HepG2 (cell line): ENCODE data around the gene GBA2.

Source experiments
- ARNT ChIP-seq: fragments of 450-650 bp; IDR thresholded peaks from 2 replicates; pipeline ENCODE4 v1.6.1; 2017
- BHLHE40 ChIP-seq: IDR thresholded peaks from 2 replicates; pipeline ENCODE4 v1.6.1; 2011; ENCODE audit warnings: low read length, improper control_type of control experiment
- CEBPZ ChIP-seq: IDR thresholded peaks from 2 replicates; pipeline ENCODE4 v1.6.1; 2012; ENCODE audit warnings: low read length, improper control_type of control experiment
- CTCF ChIP-seq: sonication (generic); formaldehyde crosslinking; IDR thresholded peaks from 2 replicates; pipeline ENCODE4 v1.5.0; 2020; ENCODE audit warnings: mild to moderate bottlenecking, missing genetic modification reagents, moderate library complexity
- E2F1 ChIP-seq: sonication (generic); formaldehyde crosslinking; IDR thresholded peaks from 2 replicates; pipeline ENCODE4 v1.5.0; 2020; ENCODE audit warnings: missing genetic modification reagents
- HOXA7 ChIP-seq: sonication (generic); formaldehyde crosslinking; IDR thresholded peaks from 2 replicates; pipeline ENCODE4 v1.8.1; 2022; ENCODE audit warnings: mild to moderate bottlenecking, missing genetic modification reagents, moderate library complexity
- PBX2 ChIP-seq: IDR thresholded peaks from 2 replicates; pipeline ENCODE4 v1.6.1; 2016; ENCODE audit warnings: control low read depth
- PCBP2 ChIP-seq: fragments of 200-400 bp; formaldehyde crosslinking; optimal IDR thresholded peaks from 2 replicates; pipeline ENCODE3; 2018; ENCODE audit warnings: low read length, low read depth; ENCODE audit not compliant: poor library complexity, severe bottlenecking
- POLR2A ChIP-seq, 2 experiments: IDR thresholded peaks; 2 replicates each; pipeline ENCODE4 v1.6.1; 2011; ENCODE audit warnings: low read depth in 2 of 2, low read length in 2 of 2, mild to moderate bottlenecking in 1 of 2, moderate library complexity in 1 of 2; ENCODE audit not compliant: insufficient read depth in 1 of 2
- REL ChIP-seq: sonication (generic); formaldehyde crosslinking; conservative IDR thresholded peaks from 2 replicates; pipeline ENCODE4 v1.8.0; 2022; ENCODE audit warnings: mild to moderate bottlenecking, missing genetic modification reagents, moderate library complexity
- ZBTB21 ChIP-seq: sonication (generic); formaldehyde crosslinking; IDR thresholded peaks from 2 replicates; pipeline ENCODE4 v1.4.0; 2020; ENCODE audit warnings: missing genetic modification reagents
- ZNF274 ChIP-seq: sonication (generic); formaldehyde crosslinking; IDR thresholded peaks from 2 replicates; pipeline ENCODE4 v1.5.1; 2020; ENCODE audit warnings: mild to moderate bottlenecking, missing genetic modification reagents
- ZNF326 ChIP-seq: sonication (generic); formaldehyde crosslinking; IDR thresholded peaks from 2 replicates; pipeline ENCODE4 v1.4.0; 2020; ENCODE audit warnings: missing genetic modification reagents, borderline replicate concordance

GRCh38 chr9:35703906-35704672 lies 44.9 kb downstream of the GBA2 start:
- TF ChIP-seq ZBTB21, result no peak
- TF ChIP-seq HOXA7, result no peak
- no peak for TF ChIP-seq CTCF (CRISPR knock-in tag)
- TF ChIP-seq POLR2A (IDR thresholded peaks at IDR 0.05; ENCODE audit: insufficient read depth in 1 of 2, low read depth in 2 of 2, low read length in 2 of 2), result no peak
- TF ChIP-seq E2F1 (CRISPR knock-in tag), result no peak
- TF ChIP-seq BHLHE40, result no peak
- TF ChIP-seq ZNF274 (CRISPR knock-in tag), result no peak
- no peak for TF ChIP-seq PCBP2
- no peak for TF ChIP-seq CEBPZ
- no peak for TF ChIP-seq REL
- no peak for TF ChIP-seq ARNT
- no peak for TF ChIP-seq ZNF326 (CRISPR knock-in tag)
- no peak for TF ChIP-seq PBX2 (CRISPR knock-in tag)
